ENCODE measurements around the gene GPR137B. TPM values are rescaled to one million over a fixed set of nuclear protein-coding genes. Genes with fewer than 3 reads are reported as not detected.

GPR137B gene
- total and polyA plus RNA-seq, 11 donors = 14.9 to 49.8 (median 43.7) TPM

- ATAC-seq (no peak), DNase-seq (no peak)
- Histone ChIP-seq H3K27me3 (peaks cover 0 to 16% (median 0%) of the 10 kb centered on the region in 9 donors), H3K9me3 (peaks cover 0 to 3% (median 0%) of the 10 kb centered on the region in 12 donors), H3K36me3 (no peaks in the 10 kb centered on the region), H3K4me1 (no peaks in the 10 kb centered on the region), H3K27ac (no peak overlapping the region), H3K4me3 (no peak overlapping the region)
- TF ChIP-seq CTCF (IDR thresholded peaks at IDR 0.05) = no peak
- no peak for TF ChIP-seq POLR2A (IDR thresholded peaks at IDR 0.05)
- WGBS, 4 donors = 74 to 92% (median 85%) methylated on average over 1 of the region's 1 CpG
- intact Hi-C loops (cut with DNase I) = no loop called here
Measured at GRCh38 chr1:236131916-236132315, 10.4 kb upstream of the GPR137B start.

- ATAC-seq = no peak
- WGBS, 4 donors = 71 to 86% (median 77%) methylated on average over 5 of the region's 5 CpGs
Measured at GRCh38 chr1:236132420-236133046, 9.8 kb upstream of the GPR137B start.

GRCh38 chr1:236133339-236133738, 9.0 kb upstream of the GPR137B start:
- TF ChIP-seq POLR2A (IDR thresholded peaks at IDR 0.05) = no peak
- no peak for TF ChIP-seq CTCF (IDR thresholded peaks at IDR 0.05)
- Histone ChIP-seq H3K36me3 (no peaks in the 10 kb centered on the region), H3K4me1 (no peaks in the 10 kb centered on the region), H3K27ac (no peak overlapping the region), H3K27me3 (peaks cover 0 to 16% (median 0%) of the 10 kb centered on the region in 9 donors), H3K9me3 (peaks cover 0 to 3% (median 0%) of the 10 kb centered on the region in 12 donors), H3K4me3 (no peak overlapping the region)
- intact Hi-C loops (cut with DNase I) = no loop called here
- 82 to 92% (median 88%) methylated on average over 7 of the region's 7 CpGs for WGBS, 4 donors
- no peak for ATAC-seq
- DNase-seq = no peak

More at GRCh38 chr1:236132420-236133046, 9.8 kb upstream of the GPR137B start:
- Histone ChIP-seq H3K36me3 (no peaks in the 10 kb centered on the region), H3K27me3 (peaks cover 0 to 16% (median 0%) of the 10 kb centered on the region in 9 donors), H3K9me3 (peaks cover 0 to 3% (median 0%) of the 10 kb centered on the region in 12 donors), H3K27ac (no peak overlapping the region), H3K4me1 (no peaks in the 10 kb centered on the region), H3K4me3 (no peak overlapping the region)
- TF ChIP-seq POLR2A (IDR thresholded peaks at IDR 0.05) (no peak), CTCF (IDR thresholded peaks at IDR 0.05) (no peak)
- intact Hi-C loops (cut with DNase I) = no loop called here
- no peak for DNase-seq

GRCh38 chr1:236133802-236134201, 8.5 kb upstream of the GPR137B start:
- H3K9me3 ChIP-seq = peaks cover 0 to 3% (median 0%) of the 10 kb centered on the region in 12 donors
- H3K27ac ChIP-seq = no peak overlapping the region
- no peaks in the 10 kb centered on the region for H3K36me3 ChIP-seq
- intact Hi-C loops (cut with DNase I) = no loop called here
- ATAC-seq (no peak), DNase-seq (no peak)
- H3K4me1 ChIP-seq = no peaks in the 10 kb centered on the region
- WGBS, 4 donors = 88 to 93% (median 91%) methylated on average over 1 of the region's 1 CpG
- H3K4me3 ChIP-seq = no peak overlapping the region
- peaks cover 0 to 16% (median 0%) of the 10 kb centered on the region in 9 donors for H3K27me3 ChIP-seq
- no peak for TF ChIP-seq CTCF (IDR thresholded peaks at IDR 0.05)
- no peak for TF ChIP-seq POLR2A (IDR thresholded peaks at IDR 0.05)

Data from heart left ventricle (tissue), 16 donors.